Small intestine (tissue), 7 donors: ENCODE data around the gene ATP2C1. TPM values are rescaled to one million over a fixed set of nuclear protein-coding genes. Genes with fewer than 3 reads are reported as not detected.
A peak's percentile ranks its signal among the peaks of the same experiment; 100 is the strongest.
"Not testable (repeated sequence)": the region's sequence is repeated elsewhere in the genome, so short reads cannot be mapped to it uniquely, and the experiment has no call there.

ENCODE experiments used
- DNase-seq, 2 donors: peaks; one replicate each; pipeline versions ENCODE4 v3.0.0 to v3.0.0-alpha.2; 2013
- FAIRE-seq: peaks from 2 replicates; lab custom pipeline; 2012; peaks lifted over from hg19 to GRCh38; lab: Jason Lieb, UNC
- H3K27ac ChIP-seq, 3 donors: one replicate each; pipeline ENCODE4 v1.5.1; 2013; ENCODE audit warnings: low read length in 2 of 3, mild to moderate bottlenecking in 2 of 3, control low read depth in 1 of 3, inconsistent platforms in 1 of 3, low read depth in 1 of 3, moderate library complexity in 1 of 3
- H3K27me3 ChIP-seq, 3 donors: one replicate each; pipeline ENCODE4 v1.6.1; 2013; ENCODE audit warnings: low read length in 3 of 3, inconsistent platforms in 1 of 3; ENCODE audit not compliant: control insufficient read depth in 3 of 3, insufficient read depth in 3 of 3
- H3K36me3 ChIP-seq, 3 donors: one replicate each; pipeline ENCODE4 v1.6.1; 2013; ENCODE audit warnings: low read length in 3 of 3, inconsistent platforms in 1 of 3, low read depth in 1 of 3, mild to moderate bottlenecking in 1 of 3, moderate library complexity in 1 of 3; ENCODE audit not compliant: control insufficient read depth in 3 of 3, insufficient read depth in 2 of 3
- H3K4me1 ChIP-seq, 3 donors: one replicate each; pipeline ENCODE4 v1.6.1; 2013; ENCODE audit warnings: low read length in 2 of 3, inconsistent platforms in 1 of 3, low read depth in 1 of 3, mild to moderate bottlenecking in 1 of 3, moderate library complexity in 1 of 3; ENCODE audit not compliant: control insufficient read depth in 3 of 3, insufficient read depth in 2 of 3
- H3K4me3 ChIP-seq, 3 donors: one replicate each; pipeline ENCODE4 v1.5.1; 2013; ENCODE audit warnings: low read length in 3 of 3, control low read depth in 1 of 3, inconsistent platforms in 1 of 3, low read depth in 1 of 3, mild to moderate bottlenecking in 1 of 3, moderate library complexity in 1 of 3
- H3K9me3 ChIP-seq, 2 donors: one replicate each; pipeline ENCODE4 v1.6.1; 2013; ENCODE audit warnings: low read depth in 1 of 2, low read length in 1 of 2; ENCODE audit not compliant: control insufficient read depth in 2 of 2, insufficient read depth in 1 of 2
- WGBS, 3 donors: extraction: QIAGEN DNeasy Blood & Tissue Kit; methylation state at CpG; one replicate each; pipeline ENCODE4 v1.1.7; 2013; 5-methylcytosine and 5-hydroxymethylcytosine counted together
- polyA plus RNA-seq, 4 donors: library from polyadenylated mRNA; stranded (reverse) in 3 of 4; unstranded in 1 of 4; fragments of 200-250 nt in 3 of 4; fragments of 120-200 nt in 1 of 4; gene quantifications; one replicate each; pipeline versions ENCODE4 v1.2.1 to v1.2.3, GENCODE V29; 2013
- donor health status: healthy with polysubstance abuse.
- donor health status: control.
- donor health status: control.
- donor health status: Bipolar disorder and iron deficiency.
- donor health status: healthy.

The ATP2C1 gene
- polyA plus RNA-seq, 4 donors: 6.2 to 62.2 (median 31.4) TPM

DNA sequence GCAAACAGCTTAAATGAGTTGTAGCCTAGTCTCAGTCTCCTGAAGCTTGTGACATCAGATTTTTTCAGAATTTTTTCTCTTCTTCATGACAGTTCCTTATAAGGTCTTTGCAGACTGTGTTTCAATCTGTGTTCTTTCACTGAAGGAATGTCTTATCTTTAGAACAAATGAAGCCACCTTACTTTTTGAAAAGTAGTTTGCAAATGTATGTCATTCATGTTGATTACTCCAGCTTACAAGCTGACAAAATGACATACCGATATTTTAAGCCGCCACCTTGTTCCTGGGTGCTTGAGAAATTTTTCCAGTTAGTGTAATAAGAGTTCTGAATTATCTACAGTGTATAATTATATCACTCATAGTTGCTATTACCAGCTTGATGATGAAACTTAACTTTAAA is 75.7 kb downstream of the ATP2C1 start:
- Histone ChIP-seq H3K27ac (no peak overlapping the region), H3K27me3 (no peaks in the 10 kb centered on the region), H3K9me3 (no peaks in the 10 kb centered on the region), H3K4me1 (no peaks in the 10 kb centered on the region), H3K36me3 (peaks cover 0 to 11% (median 5%) of the 10 kb centered on the region in 3 donors), H3K4me3 (no peak overlapping the region)
- FAIRE-seq: no peak
- 97 to 98% (median 97%) methylated on average over 2 of the region's 2 CpGs for WGBS, 3 donors
- DNase-seq: no peak

DNA sequence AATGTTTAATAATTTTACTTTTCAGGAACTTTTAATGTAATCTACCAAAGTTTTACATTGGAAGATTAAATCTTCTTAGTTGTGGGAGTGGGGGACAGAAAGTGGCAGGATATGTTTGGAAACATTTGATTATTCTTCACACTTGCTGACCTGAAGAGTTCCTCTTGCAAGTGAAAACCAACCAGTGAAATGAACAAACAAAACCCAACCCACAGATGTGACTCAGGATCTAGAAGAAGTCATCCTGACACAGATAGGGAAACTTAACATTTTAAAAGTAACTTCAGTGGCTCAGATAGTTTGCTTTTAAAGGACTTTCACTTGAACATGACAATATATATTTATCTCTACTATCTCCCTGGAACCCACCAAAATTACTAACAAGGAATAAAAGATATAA is 77.3 kb downstream of the ATP2C1 start:
- peaks cover 0 to 12% (median 7%) of the 10 kb centered on the region in 3 donors for H3K36me3 ChIP-seq

DNA sequence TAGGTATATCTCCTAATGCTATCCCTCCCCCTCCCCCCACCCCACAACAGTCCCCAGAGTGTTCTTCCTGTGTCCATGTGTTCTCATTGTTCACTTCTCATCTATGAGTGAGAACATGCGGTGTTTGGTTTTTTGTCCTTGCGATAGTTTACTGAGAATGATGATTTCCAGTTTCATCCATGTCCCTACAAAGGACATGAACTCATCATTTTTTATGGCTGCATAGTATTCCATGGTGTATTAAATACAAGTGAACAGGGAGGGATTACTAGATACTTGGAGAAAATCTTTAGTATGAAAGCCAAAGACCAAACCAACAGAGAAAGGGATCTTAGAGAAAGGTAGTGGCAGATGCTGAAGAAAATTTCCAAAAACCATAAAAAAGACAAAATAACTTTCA is 78.7 kb downstream of the ATP2C1 start:
- H3K27me3 ChIP-seq, H3K4me1 ChIP-seq, H3K9me3 ChIP-seq, FAIRE-seq, H3K4me3 ChIP-seq, DNase-seq, H3K27ac ChIP-seq: not testable (repeated sequence)
- WGBS, 3 donors: 96 to 100% (median 97%) methylated on average over 2 of the region's 2 CpGs
- H3K36me3 ChIP-seq: peaks cover 3 to 19% (median 6%) of the 10 kb centered on the region in 3 donors

More for the DNA sequence above, 77.3 kb downstream of the ATP2C1 start:
- no peak for FAIRE-seq
- Histone ChIP-seq H3K4me3 (no peak overlapping the region), H3K4me1 (no peaks in the 10 kb centered on the region), H3K27me3 (no peaks in the 10 kb centered on the region), H3K27ac (no peak overlapping the region), H3K9me3 (no peaks in the 10 kb centered on the region)
- DNase-seq: no peak

DNA sequence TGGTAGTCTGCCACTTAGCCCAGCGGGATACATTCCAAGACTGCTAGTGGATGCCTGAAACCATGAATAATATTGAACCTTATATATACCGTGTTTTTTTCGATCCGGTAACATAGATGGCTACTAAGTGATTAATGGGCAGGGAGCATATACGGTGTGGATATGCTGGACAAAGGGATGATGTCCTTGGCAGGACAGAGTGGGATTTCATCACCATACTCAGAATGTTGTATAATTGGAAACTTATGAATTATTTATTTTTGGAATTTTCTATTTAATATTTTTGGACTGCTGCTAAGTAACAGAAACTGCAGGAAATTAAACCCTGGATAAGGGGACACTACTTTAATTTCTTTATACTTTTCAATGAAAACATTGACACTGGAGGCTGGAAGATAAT is 79.5 kb downstream of the ATP2C1 start:
- Histone ChIP-seq H3K36me3 (peaks cover 3 to 19% (median 5%) of the 10 kb centered on the region in 3 donors), H3K9me3 (no peaks in the 10 kb centered on the region), H3K4me3 (no peak overlapping the region), H3K27me3 (no peaks in the 10 kb centered on the region), H3K27ac (no peak overlapping the region), H3K4me1 (no peaks in the 10 kb centered on the region)
- WGBS, 3 donors: 93 to 97% (median 96%) methylated on average over 5 of the region's 5 CpGs
- FAIRE-seq: no peak
- DNase-seq: no peak

DNA sequence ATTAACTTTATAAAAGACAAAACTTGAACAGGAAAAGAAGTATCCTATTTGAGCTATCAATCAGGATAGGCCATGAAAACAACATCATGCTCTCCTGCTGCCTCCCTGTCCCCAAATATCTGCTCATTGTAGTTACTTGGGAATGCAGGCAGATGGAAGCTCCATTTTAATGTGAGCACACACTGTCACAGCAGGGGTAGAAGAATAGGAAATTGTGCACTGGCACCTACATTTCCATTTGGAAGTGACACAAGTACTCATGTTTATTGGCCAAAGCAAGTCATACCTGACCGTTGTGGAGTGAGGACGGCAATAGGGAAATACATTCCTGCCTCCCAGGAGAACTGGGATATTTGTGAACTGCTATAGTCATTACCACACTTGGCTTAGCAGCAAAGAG is 80.3 kb downstream of the ATP2C1 start:
- Histone ChIP-seq H3K4me1 (no peaks in the 10 kb centered on the region), H3K27ac (no peak overlapping the region), H3K4me3 (no peak overlapping the region), H3K36me3 (peaks cover 3 to 19% (median 4%) of the 10 kb centered on the region in 3 donors), H3K27me3 (no peaks in the 10 kb centered on the region), H3K9me3 (no peaks in the 10 kb centered on the region)
- FAIRE-seq (no peak), DNase-seq (no peak)
- WGBS, 3 donors: 96 to 97% (median 97%) methylated on average over 2 of the region's 2 CpGs

DNA sequence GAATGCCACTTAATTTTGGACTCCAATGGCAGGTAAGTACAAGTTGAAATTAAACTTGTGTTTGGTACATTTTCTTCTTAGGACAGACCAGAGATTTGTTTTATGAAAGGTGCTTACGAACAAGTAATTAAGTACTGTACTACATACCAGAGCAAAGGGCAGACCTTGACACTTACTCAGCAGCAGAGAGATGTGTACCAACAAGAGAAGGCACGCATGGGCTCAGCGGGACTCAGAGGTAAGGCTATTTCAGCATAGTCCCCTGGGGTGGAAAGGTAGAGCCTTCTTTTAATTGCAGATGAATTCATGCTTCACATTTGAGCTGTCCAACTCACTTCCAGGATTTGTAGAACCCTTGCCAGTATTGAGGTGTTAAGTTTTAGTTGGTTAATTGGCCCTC is 81.4 kb downstream of the ATP2C1 start:
- no peak overlapping the region for H3K4me3 ChIP-seq
- no peak overlapping the region for H3K27ac ChIP-seq
- no peaks in the 10 kb centered on the region for H3K9me3 ChIP-seq
- H3K4me1 ChIP-seq: no peaks in the 10 kb centered on the region
- 89 to 97% (median 94%) methylated on average over 3 of the region's 3 CpGs for WGBS, 3 donors
- peaks cover 3 to 19% (median 4%) of the 10 kb centered on the region in 3 donors for H3K36me3 ChIP-seq
- H3K27me3 ChIP-seq: no peaks in the 10 kb centered on the region
- FAIRE-seq (no peak), DNase-seq (peak in 1 of 2 donors; percentile 6)

DNA sequence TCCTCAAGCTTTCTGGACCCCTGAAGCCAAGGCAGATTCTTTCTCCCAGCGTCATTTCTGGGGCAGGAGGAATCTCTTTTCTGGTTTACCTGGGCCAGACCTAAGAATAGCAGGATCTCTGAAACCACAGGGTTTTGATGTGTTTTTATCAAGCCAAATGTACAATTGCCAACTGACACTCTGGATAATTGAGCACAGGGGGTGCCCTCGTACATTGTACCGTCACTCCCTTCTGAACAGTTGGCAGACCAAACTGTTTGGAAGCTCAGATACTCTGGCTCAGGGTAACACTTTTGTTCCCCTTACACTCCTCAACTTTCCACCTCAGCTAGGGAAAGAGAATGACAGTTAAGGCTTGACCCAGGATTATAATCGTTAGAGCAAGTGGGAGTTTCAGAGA is 82.8 kb downstream of the ATP2C1 start:
- 91 to 92% (median 91%) methylated on average over 4 of the region's 4 CpGs for WGBS, 3 donors
- no peaks in the 10 kb centered on the region for H3K4me1 ChIP-seq
- DNase-seq: no peak
- FAIRE-seq: no peak
- H3K27me3 ChIP-seq: no peaks in the 10 kb centered on the region
- H3K36me3 ChIP-seq: peaks cover 3 to 16% (median 6%) of the 10 kb centered on the region in 3 donors
- no peak overlapping the region for H3K27ac ChIP-seq
- H3K9me3 ChIP-seq: no peaks in the 10 kb centered on the region
- no peak overlapping the region for H3K4me3 ChIP-seq

DNA sequence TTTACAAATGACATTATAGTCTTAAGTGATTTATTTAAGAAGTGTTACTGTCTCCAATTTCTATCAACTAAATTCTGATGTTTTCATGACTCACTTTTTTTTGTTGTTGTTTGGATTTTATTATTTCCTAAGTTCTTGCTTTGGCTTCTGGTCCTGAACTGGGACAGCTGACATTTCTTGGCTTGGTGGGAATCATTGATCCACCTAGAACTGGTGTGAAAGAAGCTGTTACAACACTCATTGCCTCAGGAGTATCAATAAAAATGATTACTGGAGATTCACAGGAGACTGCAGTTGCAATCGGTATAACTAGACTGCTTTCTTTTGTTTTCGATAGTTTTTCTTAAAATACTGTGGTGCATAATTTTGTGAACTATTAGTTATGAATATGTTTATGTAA is 85.2 kb downstream of the ATP2C1 start:
- H3K4me1 ChIP-seq: no peaks in the 10 kb centered on the region
- WGBS, 3 donors: 87 to 95% (median 93%) methylated on average over 2 of the region's 2 CpGs
- H3K27me3 ChIP-seq: no peaks in the 10 kb centered on the region
- no peak overlapping the region for H3K27ac ChIP-seq
- FAIRE-seq: no peak
- H3K4me3 ChIP-seq: no peak overlapping the region
- peaks cover 3 to 10% (median 6%) of the 10 kb centered on the region in 3 donors for H3K36me3 ChIP-seq
- no peak for DNase-seq
- no peaks in the 10 kb centered on the region for H3K9me3 ChIP-seq

DNA sequence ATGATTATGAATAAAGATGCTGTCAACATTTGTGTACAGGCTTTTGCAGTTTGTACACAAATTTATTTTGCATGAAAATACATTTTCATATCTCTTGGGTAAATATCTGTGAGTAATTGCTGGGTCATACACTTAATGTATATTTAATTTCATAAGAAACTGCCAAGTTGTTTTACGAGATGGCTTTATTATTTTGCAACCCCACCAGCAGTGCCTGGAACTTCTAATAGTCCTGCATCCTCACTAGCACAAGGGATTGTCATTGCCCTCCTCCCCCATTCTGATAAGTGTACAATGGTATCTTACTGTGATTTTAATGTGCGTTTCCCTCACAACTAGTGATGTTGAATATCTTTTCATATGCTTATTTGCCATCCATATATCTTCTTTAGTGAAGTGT is 87.6 kb downstream of the ATP2C1 start:
- H3K4me1 ChIP-seq: no peaks in the 10 kb centered on the region
- no peak overlapping the region for H3K27ac ChIP-seq
- WGBS, 3 donors: 91 to 96% (median 94%) methylated on average over 2 of the region's 2 CpGs
- FAIRE-seq (no peak), DNase-seq (no peak)
- H3K36me3 ChIP-seq: peaks cover 1 to 7% (median 3%) of the 10 kb centered on the region in 3 donors
- no peak overlapping the region for H3K4me3 ChIP-seq
- no peaks in the 10 kb centered on the region for H3K9me3 ChIP-seq
- no peaks in the 10 kb centered on the region for H3K27me3 ChIP-seq
